Activated B cell treated with CpG ODN at 0.5 μM for 24 hours (primary cell): Measurements from ENCODE around the gene PNPLA2. TPM values are rescaled to one million over a fixed set of nuclear protein-coding genes. Genes with fewer than 3 reads are reported as not detected.

Source experiments
- ATAC-seq: fragments of 200-7000 bp; cut with Tn5 transposase; one replicate; pipeline ENCODE4 v1.10.0; 2021; ENCODE audit warnings: low read depth, mild to moderate bottlenecking, moderate library complexity
- CTCF ChIA-PET: fragments of 350-600 bp; sonication (Branson Sonifier 250); formaldehyde crosslinking; loops from one replicate; lab custom pipeline; 2021; ENCODE audit warnings: antibody characterized with exemption; lab: Charles Lee
- POLR2A ChIA-PET: fragments of 350-600 bp; sonication (Branson Sonifier 250); formaldehyde crosslinking; loops from one replicate; lab custom pipeline; 2021; ENCODE audit warnings: antibody characterized with exemption; lab: Charles Lee
- DNase-seq: peaks from one replicate; pipeline ENCODE4 v3.0.0; 2022
- H3K27ac Mint-ChIP-seq: one replicate; pipeline ENCODE4 v1.8.0; 2020; ENCODE audit warnings: mixed read lengths
- H3K27me3 Mint-ChIP-seq: one replicate; pipeline ENCODE4 v1.8.0; 2021; ENCODE audit warnings: mixed read lengths
- H3K36me3 Mint-ChIP-seq: one replicate; pipeline ENCODE4 v1.8.0; 2021; ENCODE audit warnings: low read depth, mixed read lengths
- H3K4me1 Mint-ChIP-seq: one replicate; pipeline ENCODE4 v1.8.0; 2021; ENCODE audit warnings: mixed read lengths
- H3K4me3 Mint-ChIP-seq: one replicate; pipeline ENCODE4 v1.8.0; 2020; ENCODE audit warnings: mild to moderate bottlenecking, mixed read lengths
- H3K9me3 Mint-ChIP-seq: one replicate; pipeline ENCODE4 v1.8.0; 2020; ENCODE audit warnings: mixed read lengths
- intact Hi-C: fragments of 100-400 bp; cut with micrococcal nuclease; formaldehyde crosslinking; loops from one replicate; pipeline ENCODE4 v1.15.1; 2024
- total RNA-seq: library from RNA; stranded (reverse); gene quantifications from 2 replicates; pipeline ENCODE4 v1.2.3, GENCODE V29; 2022
- TF ChIP-seq, protein P1 (sequence below): fragments of 200-600 bp; IDR thresholded peaks from one replicate; pipeline ENCODE4 v1.8.0; 2022; ENCODE audit warnings: antibody characterized with exemption, mild to moderate bottlenecking

PNPLA2 gene
- total RNA-seq, 1 donor from 2014 or later = 53.2 TPM

DNA sequence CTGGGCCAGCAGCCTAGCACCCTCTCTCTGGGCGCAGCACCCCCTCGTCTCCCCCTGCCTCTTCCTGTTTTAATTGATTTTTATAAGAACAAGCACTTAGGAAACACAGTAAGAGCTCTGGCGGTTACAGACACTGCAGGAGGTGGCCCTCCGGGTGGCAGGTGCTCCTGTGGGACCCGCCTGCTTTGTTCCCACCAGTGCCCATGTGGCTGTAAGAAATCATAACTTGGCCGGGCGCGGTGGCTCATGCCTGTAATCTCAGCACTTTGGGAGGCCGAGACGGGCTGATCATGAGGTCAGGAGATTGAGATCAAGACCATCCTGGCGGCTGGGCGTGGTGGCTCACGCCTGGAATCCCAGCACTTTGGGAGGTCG, 42.4 kb downstream of the PNPLA2 start:
- Mint-ChIP-seq H3K4me3 (no peak overlapping the region), H3K27me3 (no peaks in the 10 kb centered on the region), H3K36me3 (no peaks in the 10 kb centered on the region), H3K4me1 (no peaks in the 10 kb centered on the region), H3K9me3 (no peaks in the 10 kb centered on the region), H3K27ac (no peak overlapping the region)
- TF ChIP-seq, protein P1, sequence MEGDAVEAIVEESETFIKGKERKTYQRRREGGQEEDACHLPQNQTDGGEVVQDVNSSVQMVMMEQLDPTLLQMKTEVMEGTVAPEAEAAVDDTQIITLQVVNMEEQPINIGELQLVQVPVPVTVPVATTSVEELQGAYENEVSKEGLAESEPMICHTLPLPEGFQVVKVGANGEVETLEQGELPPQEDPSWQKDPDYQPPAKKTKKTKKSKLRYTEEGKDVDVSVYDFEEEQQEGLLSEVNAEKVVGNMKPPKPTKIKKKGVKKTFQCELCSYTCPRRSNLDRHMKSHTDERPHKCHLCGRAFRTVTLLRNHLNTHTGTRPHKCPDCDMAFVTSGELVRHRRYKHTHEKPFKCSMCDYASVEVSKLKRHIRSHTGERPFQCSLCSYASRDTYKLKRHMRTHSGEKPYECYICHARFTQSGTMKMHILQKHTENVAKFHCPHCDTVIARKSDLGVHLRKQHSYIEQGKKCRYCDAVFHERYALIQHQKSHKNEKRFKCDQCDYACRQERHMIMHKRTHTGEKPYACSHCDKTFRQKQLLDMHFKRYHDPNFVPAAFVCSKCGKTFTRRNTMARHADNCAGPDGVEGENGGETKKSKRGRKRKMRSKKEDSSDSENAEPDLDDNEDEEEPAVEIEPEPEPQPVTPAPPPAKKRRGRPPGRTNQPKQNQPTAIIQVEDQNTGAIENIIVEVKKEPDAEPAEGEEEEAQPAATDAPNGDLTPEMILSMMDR = no peak
- CTCF ChIA-PET = no interaction called here
- POLR2A ChIA-PET = no interaction called here
- intact Hi-C loops = loop anchor here (10.0 kb wide), 1 partner anchor 624 kb away; the partner anchor contains the start of gene MOB2
- DNase-seq (no peak), ATAC-seq (no peak)

DNA sequence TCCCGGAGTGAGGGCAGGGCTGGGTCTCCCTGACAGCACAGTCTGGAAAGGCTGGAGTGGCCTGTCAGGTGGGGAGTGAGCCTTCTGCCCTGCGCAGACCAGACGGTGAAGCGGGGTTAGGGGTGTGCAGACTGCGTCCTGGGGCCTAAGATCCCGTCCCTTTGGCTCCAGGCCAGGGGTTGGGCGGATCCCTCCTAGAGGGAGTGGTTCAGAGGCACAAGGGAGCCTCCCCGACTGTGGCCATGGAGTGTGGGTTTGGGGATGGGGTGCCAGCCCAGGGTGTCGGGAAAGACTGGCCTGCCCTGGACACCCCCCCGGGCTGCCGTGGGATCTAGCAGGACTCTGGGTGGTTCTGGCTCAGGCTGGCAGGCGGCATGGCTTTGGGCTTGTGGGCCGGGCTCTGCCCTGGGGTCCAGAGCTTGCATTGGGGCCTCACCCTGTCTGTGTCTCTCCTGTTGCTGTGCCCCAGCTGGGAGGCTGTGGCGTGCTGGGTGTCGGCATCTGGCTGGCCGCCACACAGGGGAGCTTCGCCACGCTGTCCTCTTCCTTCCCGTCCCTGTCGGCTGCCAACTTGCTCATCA, 43.5 kb downstream of the PNPLA2 start:
- TF ChIP-seq, protein P1 = no peak
- ATAC-seq (no peak), DNase-seq (no peak)
- intact Hi-C loops = loop anchor here (10.0 kb wide), 1 partner anchor 623 kb away; the partner anchor contains the start of gene MOB2
- POLR2A ChIA-PET = no interaction called here
- Mint-ChIP-seq H3K27me3 (no peaks in the 10 kb centered on the region), H3K9me3 (no peaks in the 10 kb centered on the region), H3K4me3 (no peak overlapping the region), H3K4me1 (no peaks in the 10 kb centered on the region), H3K36me3 (no peaks in the 10 kb centered on the region), H3K27ac (no peak overlapping the region)
- CTCF ChIA-PET = no interaction called here

DNA sequence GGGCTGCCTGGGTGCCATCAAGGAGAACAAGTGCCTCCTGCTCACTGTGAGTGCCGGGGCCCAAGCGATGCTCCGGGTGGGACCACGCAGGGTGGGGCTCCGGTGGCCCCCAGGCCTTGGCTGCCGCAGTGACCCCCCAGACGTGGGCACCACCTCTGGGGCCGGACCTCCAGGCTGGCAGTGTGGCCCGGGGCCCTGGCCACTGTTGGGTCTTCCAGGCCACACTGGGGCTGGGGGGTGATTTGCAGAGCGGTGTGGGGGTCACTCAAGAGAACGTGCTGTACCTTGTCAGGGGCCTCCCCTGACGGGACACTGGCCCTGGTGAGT, 43.9 kb downstream of the PNPLA2 start:
- TF ChIP-seq, protein P1 = no peak
- Mint-ChIP-seq H3K4me1 (no peaks in the 10 kb centered on the region), H3K27me3 (no peaks in the 10 kb centered on the region), H3K27ac (no peak overlapping the region), H3K36me3 (no peaks in the 10 kb centered on the region), H3K4me3 (no peak overlapping the region), H3K9me3 (no peaks in the 10 kb centered on the region)
- ATAC-seq = no peak
- CTCF ChIA-PET = no interaction called here
- intact Hi-C loops = loop anchor here (10.0 kb wide), 1 partner anchor 622 kb away; the partner anchor contains the start of gene MOB2
- POLR2A ChIA-PET = no interaction called here
- no peak for DNase-seq

DNA sequence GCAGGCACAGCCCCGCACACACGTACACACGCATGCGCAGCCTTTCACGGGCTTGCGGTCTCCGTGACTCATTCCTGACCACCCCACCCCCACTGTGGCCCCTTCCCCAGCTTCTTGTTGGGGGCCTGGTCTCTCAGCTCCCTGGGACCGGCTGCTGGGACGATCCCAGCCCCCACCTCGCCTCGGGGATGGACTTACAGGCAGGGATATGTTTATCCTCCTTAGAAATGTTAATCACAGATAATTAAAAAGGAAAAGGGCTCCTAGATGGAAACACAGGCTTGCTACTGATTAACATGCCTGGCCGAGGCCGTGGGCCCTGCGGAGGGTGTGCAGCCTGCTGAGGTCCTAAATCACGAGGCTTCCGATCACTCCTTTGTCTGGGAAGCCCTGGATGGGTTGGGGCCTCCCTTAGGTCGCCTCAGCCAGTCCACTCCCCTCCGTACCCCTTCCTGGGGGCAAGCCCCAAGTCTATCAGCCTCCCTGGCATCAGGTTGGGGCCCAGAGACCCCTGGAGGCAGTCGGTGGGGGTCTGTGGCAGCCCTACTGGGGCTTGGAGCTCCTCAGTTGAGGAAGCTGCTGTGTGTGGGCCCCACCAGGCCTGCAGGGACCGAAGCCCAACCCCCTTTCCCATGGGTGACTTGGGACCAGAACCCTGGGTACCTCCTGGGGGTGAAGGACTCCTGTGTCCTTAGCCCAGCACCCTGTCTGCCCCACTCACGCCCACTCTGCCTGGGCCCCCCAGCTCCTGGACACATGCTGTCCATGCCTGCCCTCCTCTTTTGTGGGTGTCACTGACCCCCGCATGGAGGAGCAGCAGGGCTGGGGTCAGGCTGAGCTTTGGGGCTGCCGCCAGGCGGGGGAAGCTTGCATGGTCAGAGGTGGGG, 44.6 kb downstream of the PNPLA2 start:
- TF ChIP-seq, protein P1 = no peak
- intact Hi-C loops = loop anchor here (10.0 kb wide), 1 partner anchor 622 kb away; the partner anchor contains the start of gene MOB2

More for the DNA sequence above, 44.6 kb downstream of the PNPLA2 start:
- DNase-seq = no peak
- CTCF ChIA-PET = no interaction called here
- Mint-ChIP-seq H3K27ac (no peak overlapping the region), H3K9me3 (no peaks in the 10 kb centered on the region), H3K36me3 (peaks cover 1% of the 10 kb centered on the region), H3K27me3 (no peaks in the 10 kb centered on the region), H3K4me1 (no peaks in the 10 kb centered on the region), H3K4me3 (no peak overlapping the region)
- POLR2A ChIA-PET = no interaction called here
- no peak for ATAC-seq
